SHP77 treated with DMSO at 0.1 percent for 48 hours (cell line): ENCODE data around the gene TMEM267.

Experiments
- DNase-seq: peaks from one replicate; lab custom pipeline; 2025; lab: John Stamatoyannopoulos, UW

The TMEM267 gene

DNA sequence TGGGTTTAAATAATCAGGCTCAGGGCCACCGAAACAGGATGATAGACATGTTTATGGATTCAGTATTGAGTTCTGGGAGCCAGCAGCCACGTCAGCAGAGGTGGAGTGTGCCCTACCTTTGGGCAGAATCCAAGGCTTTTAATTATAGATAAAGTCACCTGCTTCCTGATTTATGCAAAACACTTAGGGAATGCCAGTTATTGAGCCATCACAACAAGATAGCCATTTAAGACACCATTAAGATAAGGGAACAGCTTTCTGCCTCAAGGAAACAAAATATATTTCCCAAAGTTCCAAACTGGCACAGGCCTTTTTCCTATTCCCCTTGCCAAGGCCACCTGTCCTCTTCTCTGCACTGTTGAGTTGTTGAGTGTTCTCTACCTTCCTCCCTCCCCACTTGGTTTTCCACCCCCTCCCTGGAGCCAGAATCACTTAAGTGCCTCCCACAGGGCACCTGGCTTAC lies 73.8 kb downstream of the TMEM267 start:
- DNase-seq, result no peak

DNA sequence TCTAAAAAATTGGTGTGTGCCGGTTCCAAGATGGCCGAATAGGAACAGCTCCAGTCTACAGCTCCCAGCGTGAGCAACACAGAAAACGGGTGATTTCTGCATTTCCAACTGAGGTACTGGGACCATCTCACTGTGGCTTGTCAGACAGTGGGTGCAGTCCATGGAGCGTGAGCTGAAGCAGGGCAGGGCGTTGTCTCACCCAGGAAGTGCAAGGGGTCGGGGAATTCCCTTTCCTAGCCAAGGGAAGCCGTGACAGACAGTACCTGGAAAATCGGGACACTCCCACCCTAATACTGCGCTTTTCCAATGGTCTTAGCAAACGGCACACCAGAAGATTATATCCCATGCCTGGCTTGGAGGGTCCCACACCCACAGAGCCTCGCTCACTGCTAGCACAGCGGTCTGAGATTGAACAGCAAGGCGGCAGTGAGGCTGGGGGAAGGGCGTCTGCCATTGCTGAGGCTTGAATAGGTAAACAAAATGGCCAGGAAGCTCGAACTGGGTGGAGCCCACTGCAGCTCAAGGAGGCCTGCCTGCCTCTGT lies 81.1 kb downstream of the TMEM267 start:
- DNase-seq, result peak; percentile 65

DNA sequence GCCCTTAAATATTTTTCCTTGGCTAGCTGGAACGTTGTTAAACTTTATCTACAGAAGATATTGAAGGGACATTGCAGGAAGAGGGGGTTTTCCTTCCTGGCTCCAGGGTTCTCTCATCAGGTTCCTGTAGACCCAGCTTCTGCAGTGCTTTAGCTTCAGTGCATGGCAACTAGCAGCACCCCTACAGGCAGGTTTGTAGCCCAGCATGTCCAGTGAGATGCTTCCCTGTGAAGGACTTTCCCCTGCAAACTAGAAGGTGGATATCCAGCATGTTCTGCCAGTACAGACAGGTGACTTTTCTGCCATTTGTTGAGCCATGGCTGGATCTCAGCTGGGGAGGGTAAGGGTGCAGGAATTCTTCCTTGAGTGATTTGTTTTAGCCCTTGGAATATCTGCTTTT lies 81.8 kb downstream of the TMEM267 start:
- peak; percentile 46 for DNase-seq

DNA sequence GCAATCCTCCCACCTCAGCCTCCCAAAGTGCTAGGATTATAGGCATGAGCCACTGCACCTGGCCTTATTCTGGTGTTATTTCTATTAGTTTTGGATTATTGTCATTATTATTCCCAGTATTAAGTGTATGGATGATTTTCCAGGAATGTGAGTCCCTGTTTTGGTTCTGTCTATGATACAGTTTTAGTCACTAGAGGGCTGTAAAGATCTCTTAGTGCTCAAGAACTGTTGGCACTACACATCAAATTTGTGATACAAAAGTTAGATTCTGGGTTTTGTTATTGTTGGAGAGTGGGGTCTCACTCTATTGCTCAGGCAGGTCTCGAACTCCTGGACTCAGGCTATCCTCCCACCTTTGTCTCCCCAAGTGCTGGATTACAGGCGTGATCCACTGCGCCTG lies 83.6 kb downstream of the TMEM267 start:
- DNase-seq, result no peak

DNA sequence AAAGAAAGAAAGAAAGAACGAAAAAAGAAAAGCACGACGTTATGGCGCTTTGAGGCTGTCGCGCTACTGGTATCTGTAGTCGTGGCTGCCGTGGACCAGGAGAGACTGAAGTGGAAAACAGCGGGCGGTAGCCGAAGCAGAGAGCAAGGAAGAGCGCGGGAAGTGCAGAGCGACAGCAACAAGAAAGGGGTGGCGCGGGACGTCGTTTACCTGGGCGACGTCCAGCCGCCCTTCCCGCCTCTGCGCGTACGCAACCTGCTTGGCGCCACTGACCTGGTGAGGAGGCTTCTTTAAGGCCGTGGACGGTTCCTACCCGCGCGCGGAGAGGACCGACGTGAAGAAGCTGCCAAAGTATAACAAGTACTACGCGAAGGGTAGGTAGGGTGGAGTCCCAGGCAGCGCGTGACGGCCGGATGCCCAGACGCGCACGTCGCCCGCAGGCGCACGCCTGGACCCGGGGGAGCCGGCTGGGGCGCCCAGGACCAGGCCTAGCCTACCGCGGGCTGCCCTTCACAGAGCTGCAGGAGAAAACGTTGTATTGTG lies 86.8 kb downstream of the TMEM267 start:
- DNase-seq, result no peak
